GM12891 (cell line): ENCODE data around the gene TMPRSS11A.

ENCODE experiments used
- POLR2A ChIP-seq: IDR thresholded peaks from 2 replicates; pipeline ENCODE4 v1.6.1; 2011; ENCODE audit warnings: low read depth, low read length, control low read depth
- POLR2AphosphoS5 ChIP-seq: IDR thresholded peaks from 2 replicates; pipeline ENCODE4 v1.6.1; 2011; ENCODE audit warnings: low read depth, low read length, control low read depth
- POU2F2 ChIP-seq: IDR thresholded peaks from 2 replicates; pipeline ENCODE4 v1.6.1; 2011; ENCODE audit warnings: low read depth, mild to moderate bottlenecking, control low read depth, low read length, moderate library complexity
- SPI1 ChIP-seq: IDR thresholded peaks from 2 replicates; pipeline ENCODE4 v1.6.1; 2011; ENCODE audit warnings: low read depth, low read length, control low read depth

DNA sequence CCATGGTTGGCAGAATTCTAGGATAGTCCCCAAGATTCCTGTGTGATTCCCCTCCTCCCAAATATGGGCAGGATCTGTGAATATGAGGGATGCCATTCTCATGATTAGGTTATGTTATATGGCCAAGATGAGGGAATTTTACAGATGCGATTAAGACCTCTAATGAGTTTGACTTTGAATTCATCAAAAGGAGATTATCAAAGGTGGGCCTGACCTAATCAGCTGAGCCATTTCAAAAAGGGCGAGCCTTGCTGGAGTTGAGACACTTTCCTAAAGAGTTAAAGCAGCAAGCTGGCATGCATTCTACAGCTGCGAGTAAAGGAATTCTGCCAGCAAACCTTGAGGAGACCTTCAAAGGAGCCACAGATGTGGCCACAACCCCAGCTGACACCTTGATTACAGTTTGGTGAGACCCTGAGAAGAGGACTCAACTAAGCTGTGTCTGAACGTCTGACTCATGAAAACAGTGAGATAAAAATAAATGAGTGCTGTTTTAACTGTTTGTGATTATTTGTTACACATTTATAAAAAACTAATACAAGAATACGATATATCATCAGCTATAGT lies 47.8 kb downstream of the TMPRSS11A start:
- no peak for TF ChIP-seq POLR2AphosphoS5
- no peak for TF ChIP-seq POLR2A
- TF ChIP-seq SPI1, result no peak
- no peak for TF ChIP-seq POU2F2
